Ishikawa (cell line): ENCODE measurements around the gene SYCP2L.

Source experiments
- CEBPB ChIP-seq: IDR thresholded peaks from 2 replicates; pipeline ENCODE4 v1.6.1; 2012
- CREB1 ChIP-seq: IDR thresholded peaks from 2 replicates; pipeline ENCODE4 v1.6.1; 2012; ENCODE audit warnings: low read depth
- EGR1 ChIP-seq: IDR thresholded peaks from 2 replicates; pipeline ENCODE4 v1.6.1; 2012
- EP300 ChIP-seq: IDR thresholded peaks from 2 replicates; pipeline ENCODE4 v1.6.1; 2012; ENCODE audit warnings: borderline replicate concordance
- FOXM1 ChIP-seq: IDR thresholded peaks from 2 replicates; pipeline ENCODE4 v1.6.1; 2012; ENCODE audit warnings: low read depth, borderline replicate concordance
- NFIC ChIP-seq: IDR thresholded peaks from 2 replicates; pipeline ENCODE4 v1.6.1; 2012
- RAD21 ChIP-seq: IDR thresholded peaks from 2 replicates; pipeline ENCODE4 v1.6.1; 2012; ENCODE audit warnings: low read depth
- TAF1 ChIP-seq: IDR thresholded peaks from 2 replicates; pipeline ENCODE4 v1.6.1; 2012; ENCODE audit warnings: low read depth, mild to moderate bottlenecking
- TCF12 ChIP-seq: IDR thresholded peaks from 2 replicates; pipeline ENCODE4 v1.6.1; 2012; ENCODE audit warnings: low read depth
- TEAD4 ChIP-seq: IDR thresholded peaks from 2 replicates; pipeline ENCODE4 v1.6.1; 2012
- YY1 ChIP-seq: IDR thresholded peaks from 2 replicates; pipeline ENCODE4 v1.6.1; 2012; ENCODE audit warnings: low read depth
- ZBTB7A ChIP-seq: IDR thresholded peaks from 2 replicates; pipeline ENCODE4 v1.6.1; 2012; ENCODE audit warnings: low read depth
- TF ChIP-seq, protein P1 (sequence below): IDR thresholded peaks from 2 replicates; pipeline ENCODE4 v1.6.1; 2012; ENCODE audit warnings: low read depth, mild to moderate bottlenecking
- TF ChIP-seq, protein P2 (sequence below): IDR thresholded peaks from 2 replicates; pipeline ENCODE4 v1.6.1; 2012
- TF ChIP-seq, protein P3 (sequence below): IDR thresholded peaks from 2 replicates; pipeline ENCODE4 v1.6.1; 2012

The SYCP2L gene

DNA sequence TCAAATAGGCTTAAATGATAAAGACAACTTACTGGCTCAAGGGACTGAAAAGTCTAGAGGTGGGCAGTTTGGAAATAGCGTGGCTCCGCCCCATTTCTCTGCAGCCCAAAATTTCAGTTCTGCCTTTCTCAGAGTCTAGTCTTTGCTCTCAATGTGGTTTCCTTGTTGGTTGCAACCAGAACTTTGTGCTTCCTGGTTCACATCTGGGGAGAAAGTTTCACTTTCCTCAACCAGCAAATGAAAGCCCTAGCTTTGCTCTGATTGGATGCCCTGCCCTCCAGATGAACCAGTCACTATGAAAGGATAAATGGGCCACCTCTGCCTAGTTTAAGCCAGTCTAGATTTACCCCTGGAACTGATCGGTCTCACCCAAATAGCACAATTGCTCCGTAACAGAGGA, 14.9 kb downstream of the SYCP2L start:
- no peak for TF ChIP-seq EGR1
- no peak for TF ChIP-seq RAD21
- no peak for TF ChIP-seq CREB1
- TF ChIP-seq, protein P1, sequence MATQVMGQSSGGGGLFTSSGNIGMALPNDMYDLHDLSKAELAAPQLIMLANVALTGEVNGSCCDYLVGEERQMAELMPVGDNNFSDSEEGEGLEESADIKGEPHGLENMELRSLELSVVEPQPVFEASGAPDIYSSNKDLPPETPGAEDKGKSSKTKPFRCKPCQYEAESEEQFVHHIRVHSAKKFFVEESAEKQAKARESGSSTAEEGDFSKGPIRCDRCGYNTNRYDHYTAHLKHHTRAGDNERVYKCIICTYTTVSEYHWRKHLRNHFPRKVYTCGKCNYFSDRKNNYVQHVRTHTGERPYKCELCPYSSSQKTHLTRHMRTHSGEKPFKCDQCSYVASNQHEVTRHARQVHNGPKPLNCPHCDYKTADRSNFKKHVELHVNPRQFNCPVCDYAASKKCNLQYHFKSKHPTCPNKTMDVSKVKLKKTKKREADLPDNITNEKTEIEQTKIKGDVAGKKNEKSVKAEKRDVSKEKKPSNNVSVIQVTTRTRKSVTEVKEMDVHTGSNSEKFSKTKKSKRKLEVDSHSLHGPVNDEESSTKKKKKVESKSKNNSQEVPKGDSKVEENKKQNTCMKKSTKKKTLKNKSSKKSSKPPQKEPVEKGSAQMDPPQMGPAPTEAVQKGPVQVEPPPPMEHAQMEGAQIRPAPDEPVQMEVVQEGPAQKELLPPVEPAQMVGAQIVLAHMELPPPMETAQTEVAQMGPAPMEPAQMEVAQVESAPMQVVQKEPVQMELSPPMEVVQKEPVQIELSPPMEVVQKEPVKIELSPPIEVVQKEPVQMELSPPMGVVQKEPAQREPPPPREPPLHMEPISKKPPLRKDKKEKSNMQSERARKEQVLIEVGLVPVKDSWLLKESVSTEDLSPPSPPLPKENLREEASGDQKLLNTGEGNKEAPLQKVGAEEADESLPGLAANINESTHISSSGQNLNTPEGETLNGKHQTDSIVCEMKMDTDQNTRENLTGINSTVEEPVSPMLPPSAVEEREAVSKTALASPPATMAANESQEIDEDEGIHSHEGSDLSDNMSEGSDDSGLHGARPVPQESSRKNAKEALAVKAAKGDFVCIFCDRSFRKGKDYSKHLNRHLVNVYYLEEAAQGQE, result no peak
- TF ChIP-seq ZBTB7A, result no peak
- no peak for TF ChIP-seq TEAD4
- no peak for TF ChIP-seq TCF12
- no peak for TF ChIP-seq EP300
- TF ChIP-seq CEBPB, result no peak
- TF ChIP-seq, protein P2, sequence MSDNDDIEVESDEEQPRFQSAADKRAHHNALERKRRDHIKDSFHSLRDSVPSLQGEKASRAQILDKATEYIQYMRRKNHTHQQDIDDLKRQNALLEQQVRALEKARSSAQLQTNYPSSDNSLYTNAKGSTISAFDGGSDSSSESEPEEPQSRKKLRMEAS, result no peak
- TF ChIP-seq, protein P3, sequence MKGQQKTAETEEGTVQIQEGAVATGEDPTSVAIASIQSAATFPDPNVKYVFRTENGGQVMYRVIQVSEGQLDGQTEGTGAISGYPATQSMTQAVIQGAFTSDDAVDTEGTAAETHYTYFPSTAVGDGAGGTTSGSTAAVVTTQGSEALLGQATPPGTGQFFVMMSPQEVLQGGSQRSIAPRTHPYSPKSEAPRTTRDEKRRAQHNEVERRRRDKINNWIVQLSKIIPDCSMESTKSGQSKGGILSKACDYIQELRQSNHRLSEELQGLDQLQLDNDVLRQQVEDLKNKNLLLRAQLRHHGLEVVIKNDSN, result no peak

DNA sequence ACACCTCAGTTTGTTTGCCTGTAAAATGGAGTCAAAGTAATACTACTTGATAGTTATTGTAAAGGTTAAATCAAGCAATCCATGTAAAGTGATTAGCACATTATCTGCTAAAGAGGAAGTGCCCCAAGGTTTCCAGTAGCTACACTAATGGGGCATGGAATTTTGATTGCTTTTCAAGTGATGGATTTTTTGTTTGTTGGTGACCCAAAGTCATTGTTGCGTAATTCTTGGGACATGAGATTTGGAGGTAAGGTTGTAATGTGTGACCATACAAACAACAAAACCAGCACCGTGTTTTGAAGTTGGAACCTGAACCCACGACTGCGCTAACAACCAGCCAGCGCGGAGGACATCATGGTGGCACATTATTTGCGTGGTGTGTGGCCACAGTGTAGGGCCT, 17.2 kb downstream of the SYCP2L start:
- TF ChIP-seq EP300, result no peak
- TF ChIP-seq, protein P3, result no peak
- no peak for TF ChIP-seq TEAD4
- no peak for TF ChIP-seq EGR1
- TF ChIP-seq, protein P2, result no peak
- TF ChIP-seq TCF12, result no peak
- no peak for TF ChIP-seq ZBTB7A
- no peak for TF ChIP-seq CEBPB
- TF ChIP-seq NFIC, result no peak
- TF ChIP-seq, protein P1, result no peak
- TF ChIP-seq CREB1, result no peak
- no peak for TF ChIP-seq FOXM1
- TF ChIP-seq RAD21, result no peak

DNA sequence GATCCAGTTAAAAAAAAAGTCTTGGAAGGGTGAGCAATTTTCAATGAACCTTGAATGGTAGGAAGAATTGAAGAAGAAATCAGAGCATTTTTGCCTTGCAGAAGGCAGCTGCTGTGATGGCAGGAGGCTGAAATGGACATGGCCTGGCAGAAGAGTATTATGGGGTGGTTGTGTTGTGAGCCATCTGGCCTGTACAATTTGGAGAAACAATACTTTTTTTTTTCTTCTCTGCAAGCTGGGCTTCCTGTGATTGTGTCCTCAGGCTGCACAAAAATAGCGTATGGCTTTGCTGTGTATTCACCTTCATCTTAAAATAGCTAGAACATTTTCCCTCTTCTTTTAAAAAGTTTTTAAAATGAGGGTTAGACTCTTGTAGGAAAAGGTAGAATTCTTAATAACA, 21.4 kb downstream of the SYCP2L start:
- TF ChIP-seq RAD21, result no peak
- no peak for TF ChIP-seq EGR1
- TF ChIP-seq, protein P2, result no peak
- TF ChIP-seq TCF12, result no peak
- no peak for TF ChIP-seq NFIC
- TF ChIP-seq YY1, result no peak
- no peak for TF ChIP-seq TEAD4
- no peak for TF ChIP-seq ZBTB7A
- no peak for TF ChIP-seq CREB1
- TF ChIP-seq EP300, result no peak
- TF ChIP-seq, protein P1, result no peak
- TF ChIP-seq CEBPB, result no peak
- no peak for TF ChIP-seq FOXM1
- TF ChIP-seq, protein P3, result no peak
- no peak for TF ChIP-seq TAF1

DNA sequence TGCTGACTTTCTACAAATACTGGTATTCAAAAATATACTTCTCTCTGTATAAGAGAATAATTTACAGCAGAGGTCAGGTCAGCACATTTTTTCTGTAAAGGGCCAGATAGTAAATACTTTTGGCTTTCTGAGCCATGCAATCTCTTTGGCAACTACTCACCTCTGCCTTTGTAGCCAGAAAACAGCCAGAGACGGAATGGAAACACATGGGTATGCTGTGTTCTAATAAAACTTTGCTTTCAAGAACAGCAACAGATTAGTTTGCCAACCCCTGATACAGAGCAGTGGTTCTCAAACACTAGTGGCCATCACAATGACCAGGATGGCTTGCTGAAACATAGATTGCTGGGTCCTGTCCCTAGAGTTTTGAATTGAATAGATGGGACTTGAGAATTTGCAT, 46.3 kb downstream of the SYCP2L start:
- TF ChIP-seq, protein P1, result no peak
- TF ChIP-seq, protein P3, result no peak
- TF ChIP-seq YY1 (no peak), ZBTB7A (no peak), EP300 (no peak)
